ENCODE results near the gene PIMREG.

- TF ChIP-seq POLR2AphosphoS5 (IDR thresholded peaks at IDR 0.05; ENCODE audit: low read depth, low read length) (no peak), SIN3A (IDR thresholded peaks at IDR 0.05; ENCODE audit: borderline replicate concordance, insufficient read depth, low read length) (no peak), FOXP2 (optimal IDR thresholded peaks at IDR 0.05; ENCODE audit: borderline replicate concordance, extremely low read depth, extremely low read length, insufficient read depth) (no peak), REST (IDR thresholded peaks at IDR 0.05; ENCODE audit: insufficient read depth in 1 of 2, low read depth in 2 of 2, low read length in 2 of 2) (no peak)
Observed at GRCh38 chr17:6482105-6482455, 37.8 kb downstream of the PIMREG start.
